ENCODE results near the gene KCTD5.
"Not testable (repeated sequence)": the region's sequence is repeated elsewhere in the genome, so short reads cannot be mapped to it uniquely, and the experiment has no call there.

Gene KCTD5

DNA sequence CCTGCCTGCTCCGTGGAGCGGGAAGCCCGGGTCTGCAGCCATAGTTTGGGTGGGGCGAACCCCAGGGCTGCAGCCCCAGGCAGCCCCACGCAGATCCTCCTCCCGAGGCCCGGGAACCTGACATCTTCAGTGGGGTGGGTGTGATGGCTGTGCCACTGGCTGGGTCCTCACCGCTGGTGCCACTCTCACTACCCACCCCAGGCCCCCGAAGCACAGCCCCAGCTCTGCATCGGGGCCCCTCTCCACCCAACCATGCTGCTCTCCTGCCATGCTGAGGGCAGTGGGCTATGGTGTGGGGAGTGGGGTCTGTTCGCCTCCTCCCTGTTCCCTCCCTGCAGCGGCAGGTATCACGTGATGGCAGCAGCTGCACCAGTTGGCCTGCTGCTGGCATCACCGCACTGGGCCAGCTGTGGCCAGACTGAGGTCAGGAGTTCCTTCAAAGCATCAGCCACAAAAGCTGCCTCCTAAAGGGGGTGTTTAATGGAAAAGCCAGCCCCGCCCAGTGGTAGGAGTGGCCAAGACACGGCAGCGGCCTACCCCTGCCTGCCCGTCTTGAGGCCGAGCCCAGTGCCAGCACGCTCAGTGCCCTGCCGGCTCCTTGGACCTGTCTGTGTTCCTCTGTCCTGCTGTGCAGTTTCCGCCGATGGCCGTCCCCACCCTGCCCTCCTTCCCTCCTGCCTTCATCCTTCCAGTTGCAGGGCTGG lies 10.8 kb downstream of the KCTD5 start:
- H2AFZ ChIP-seq (ENCODE audit: low read depth, low read length) = no peak overlapping the region
- H3K36me3 ChIP-seq (ENCODE audit: insufficient read depth, low read length) = peaks cover 15% of the 10 kb centered on the region
- no peaks in the 10 kb centered on the region for H3K9me3 ChIP-seq (ENCODE audit: low read length)
- H3K4me1 ChIP-seq (ENCODE audit: insufficient read depth, low read length) = peaks cover 17% of the 10 kb centered on the region
- H3K27me3 ChIP-seq (ENCODE audit: insufficient read depth, low read length) = no peaks in the 10 kb centered on the region
- H3K4me3 ChIP-seq (ENCODE audit: low read length) = no peak overlapping the region

DNA sequence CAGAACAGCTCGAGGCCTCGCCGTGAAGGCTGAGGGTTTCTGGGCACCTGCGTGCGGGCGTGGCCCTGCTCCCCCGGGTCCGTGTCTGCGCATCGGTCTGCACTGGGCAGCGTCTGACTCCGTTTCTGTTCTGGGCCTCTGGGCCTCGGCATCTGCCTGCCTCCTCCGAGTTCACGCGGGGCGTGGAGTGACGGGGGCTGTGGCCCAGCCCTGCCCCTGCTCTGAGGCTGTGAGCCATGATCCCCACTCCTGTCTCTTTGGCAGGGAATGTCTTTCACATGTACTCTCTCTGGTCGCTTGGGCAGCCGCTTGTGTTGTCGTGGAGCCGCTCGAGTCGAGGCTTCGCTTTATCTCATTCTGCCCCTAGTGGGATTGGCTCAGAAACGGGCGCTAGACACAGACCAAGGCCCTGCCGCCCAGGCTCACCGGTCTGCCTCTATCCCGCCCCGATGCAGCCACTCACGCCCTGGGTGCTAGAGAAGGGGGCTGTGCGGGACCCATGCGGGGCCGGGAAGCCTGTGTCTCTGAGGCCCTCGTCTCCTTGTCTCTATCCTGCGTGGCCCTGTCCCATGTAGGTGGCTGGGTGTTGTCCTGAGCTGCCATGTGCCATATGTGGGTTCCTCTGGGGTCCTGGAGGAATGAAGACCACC lies 14.4 kb downstream of the KCTD5 start:
- H3K27me3 ChIP-seq (ENCODE audit: insufficient read depth, low read length); H2AFZ ChIP-seq (ENCODE audit: low read depth, low read length): not testable (repeated sequence)
- H3K36me3 ChIP-seq (ENCODE audit: insufficient read depth, low read length) = peaks cover 25% of the 10 kb centered on the region

DNA sequence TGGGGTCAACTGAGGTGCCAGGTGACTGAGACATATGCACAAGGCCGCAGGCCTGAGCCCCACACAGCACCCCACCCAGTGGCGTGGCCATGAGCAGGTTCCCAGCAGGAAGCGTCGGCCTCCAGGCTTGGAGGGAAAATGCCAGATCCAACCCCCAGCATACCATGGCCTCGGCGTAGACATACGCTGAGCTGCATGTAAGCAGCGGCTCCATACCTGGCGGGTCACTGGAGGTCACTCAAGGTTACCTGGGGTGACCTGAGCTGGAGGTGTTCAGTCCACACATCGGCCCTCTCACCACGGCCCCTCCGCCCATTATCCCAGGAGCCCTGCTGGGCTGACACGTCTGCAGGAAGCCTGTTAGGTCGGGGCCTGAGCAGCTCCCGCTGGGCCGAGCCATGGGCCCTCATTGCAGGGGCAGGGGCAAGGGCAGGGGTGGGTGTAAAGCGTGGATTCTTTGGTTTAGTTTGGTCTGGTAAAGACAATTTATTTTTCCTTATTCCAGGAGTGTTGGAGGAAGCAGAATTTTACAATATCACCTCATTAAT lies 15.2 kb downstream of the KCTD5 start:
- Histone ChIP-seq H3K36me3 (ENCODE audit: insufficient read depth, low read length) (peaks cover 32% of the 10 kb centered on the region), H3K9me3 (ENCODE audit: low read length) (no peaks in the 10 kb centered on the region)

More for the DNA sequence above, 14.4 kb downstream of the KCTD5 start:
- not testable (repeated sequence) for H3K9me3 ChIP-seq (ENCODE audit: low read length); H3K4me3 ChIP-seq (ENCODE audit: low read length)
- peaks cover 15% of the 10 kb centered on the region for H3K4me1 ChIP-seq (ENCODE audit: insufficient read depth, low read length)

DNA sequence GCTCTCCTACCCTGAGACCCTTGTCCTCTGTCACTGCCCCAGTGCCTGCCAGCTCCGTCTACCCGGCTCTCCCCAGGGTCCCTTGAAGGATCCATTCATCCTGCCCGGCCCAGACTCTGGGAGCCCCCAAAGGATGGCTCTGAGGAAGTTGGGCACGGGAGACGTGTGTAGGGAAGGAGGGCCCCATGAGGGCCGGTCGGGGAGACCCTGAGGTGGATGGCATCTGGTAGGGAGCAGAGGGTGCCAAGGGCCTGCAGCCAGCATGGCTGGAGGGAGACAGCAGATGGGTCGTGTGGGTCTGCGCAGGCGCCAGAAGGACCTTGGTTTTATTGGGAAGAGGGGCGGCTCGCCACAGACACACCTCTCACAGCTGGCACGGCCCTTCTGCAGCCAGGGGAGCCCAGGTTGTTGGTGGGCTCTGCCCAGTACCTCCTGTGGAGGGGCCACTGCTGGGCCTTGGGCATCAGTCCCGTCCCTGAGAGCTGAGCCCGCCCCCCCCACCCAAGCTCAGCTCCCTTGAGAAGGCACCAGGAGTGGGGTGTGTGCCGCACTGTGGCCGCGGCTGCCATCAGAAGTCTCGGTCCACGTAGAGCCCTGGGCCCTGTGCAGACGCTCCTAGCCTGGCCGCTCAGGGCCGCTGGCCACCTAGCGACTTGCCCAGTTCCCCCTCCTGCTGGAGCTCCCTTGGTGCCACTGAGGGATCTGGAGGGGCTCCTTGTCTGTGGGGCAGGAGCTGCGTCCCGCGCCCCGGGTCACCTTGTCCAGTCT lies 16.0 kb downstream of the KCTD5 start:
- Histone ChIP-seq H3K27me3 (ENCODE audit: insufficient read depth, low read length) (no peaks in the 10 kb centered on the region), H3K36me3 (ENCODE audit: insufficient read depth, low read length) (peaks cover 39% of the 10 kb centered on the region), H3K4me1 (ENCODE audit: insufficient read depth, low read length) (peaks cover 2% of the 10 kb centered on the region), H3K4me3 (ENCODE audit: low read length) (no peak overlapping the region), H3K9me3 (ENCODE audit: low read length) (no peaks in the 10 kb centered on the region), H2AFZ (ENCODE audit: low read depth, low read length) (no peak overlapping the region)

More for the DNA sequence above, 15.2 kb downstream of the KCTD5 start:
- Histone ChIP-seq H3K4me3 (ENCODE audit: low read length) (no peak overlapping the region), H3K27me3 (ENCODE audit: insufficient read depth, low read length) (no peaks in the 10 kb centered on the region), H2AFZ (ENCODE audit: low read depth, low read length) (no peak overlapping the region), H3K4me1 (ENCODE audit: insufficient read depth, low read length) (peaks cover 8% of the 10 kb centered on the region)

DNA sequence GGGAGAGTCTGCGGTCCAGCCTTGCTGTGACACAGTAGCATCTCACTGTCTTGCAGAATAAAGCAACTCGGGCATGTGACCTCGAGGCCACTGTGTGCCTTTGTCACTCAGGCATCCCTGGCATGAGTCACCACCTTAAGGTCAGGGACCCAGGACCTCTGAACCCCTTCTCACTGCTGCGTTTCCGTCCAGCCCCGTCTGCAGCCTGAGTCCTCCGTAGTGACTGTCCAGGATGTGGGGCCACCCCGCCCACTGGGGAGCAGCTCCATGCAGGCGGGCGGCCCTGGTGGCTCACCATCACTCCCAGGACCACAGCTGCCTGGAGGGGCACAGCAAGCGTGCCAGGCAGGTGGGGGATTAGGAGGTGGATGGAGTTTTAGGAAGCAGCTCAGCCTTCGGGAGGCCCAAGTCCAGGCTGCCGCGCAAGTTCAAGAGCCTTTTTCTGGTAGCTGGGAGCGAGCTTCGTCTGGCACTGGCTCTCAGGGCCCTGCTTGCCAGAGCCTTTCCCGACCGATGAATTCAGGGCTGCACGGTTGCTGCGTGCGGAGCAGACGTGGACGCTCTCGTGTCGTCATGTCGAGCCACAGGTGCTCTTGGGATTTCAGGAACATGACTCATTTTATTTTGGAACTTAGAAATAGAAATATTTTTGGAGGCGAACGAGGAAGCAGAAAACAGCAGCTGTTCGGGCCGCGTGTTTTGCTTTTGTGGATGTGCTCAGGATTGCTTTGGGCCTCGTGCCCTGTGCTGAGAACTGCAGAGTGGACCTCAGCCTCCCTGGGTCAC lies 16.8 kb downstream of the KCTD5 start:
- Histone ChIP-seq H3K27me3 (ENCODE audit: insufficient read depth, low read length) (no peaks in the 10 kb centered on the region), H3K36me3 (ENCODE audit: insufficient read depth, low read length) (peaks cover 39% of the 10 kb centered on the region), H2AFZ (ENCODE audit: low read depth, low read length) (no peak overlapping the region), H3K4me3 (ENCODE audit: low read length) (no peak overlapping the region), H3K4me1 (ENCODE audit: insufficient read depth, low read length) (no peaks in the 10 kb centered on the region), H3K9me3 (ENCODE audit: low read length) (no peaks in the 10 kb centered on the region)

DNA sequence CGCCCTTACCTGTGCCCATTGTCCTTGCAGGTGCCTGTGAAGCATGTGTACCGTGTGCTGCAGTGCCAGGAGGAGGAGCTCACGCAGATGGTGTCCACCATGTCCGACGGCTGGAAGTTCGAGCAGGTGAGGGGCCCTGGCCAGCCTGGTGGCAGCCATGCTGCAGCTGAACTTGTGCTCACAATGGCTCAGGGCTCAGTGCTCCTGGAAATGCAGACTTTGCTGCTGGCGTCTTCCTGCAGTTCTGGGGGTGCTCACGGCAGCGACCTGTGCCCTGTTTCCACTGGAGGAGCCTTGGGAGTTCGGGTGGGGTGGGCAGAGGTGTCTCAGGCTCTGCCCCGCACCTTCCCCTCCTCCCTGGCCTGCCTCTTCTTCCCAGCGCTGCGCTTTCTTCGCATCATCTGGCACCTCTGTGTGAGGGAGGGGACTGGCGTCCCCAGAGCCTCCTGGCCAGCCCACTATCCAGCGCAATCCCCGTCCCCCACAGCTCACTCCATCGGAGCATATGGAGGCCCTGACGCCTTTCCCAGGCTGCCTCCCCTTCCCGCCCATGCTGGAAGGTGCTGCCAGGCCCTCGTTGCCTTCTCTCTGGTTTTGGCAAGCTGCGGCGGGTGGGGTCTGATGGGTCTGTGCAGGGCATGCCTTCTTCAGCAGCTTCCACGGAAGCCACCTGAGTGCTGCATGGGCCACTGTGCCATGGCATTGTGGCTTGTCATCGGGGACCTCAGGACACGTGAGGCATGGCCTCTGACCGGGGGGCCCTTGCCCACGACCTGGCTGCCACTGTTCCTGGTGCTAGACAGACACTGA lies 17.7 kb downstream of the KCTD5 start:
- Histone ChIP-seq H3K9me3 (ENCODE audit: low read length) (no peaks in the 10 kb centered on the region), H3K27me3 (ENCODE audit: insufficient read depth, low read length) (no peaks in the 10 kb centered on the region), H3K4me3 (ENCODE audit: low read length) (no peak overlapping the region), H3K36me3 (ENCODE audit: insufficient read depth, low read length) (peaks cover 43% of the 10 kb centered on the region), H3K4me1 (ENCODE audit: insufficient read depth, low read length) (no peaks in the 10 kb centered on the region), H2AFZ (ENCODE audit: low read depth, low read length) (no peak overlapping the region)

DNA sequence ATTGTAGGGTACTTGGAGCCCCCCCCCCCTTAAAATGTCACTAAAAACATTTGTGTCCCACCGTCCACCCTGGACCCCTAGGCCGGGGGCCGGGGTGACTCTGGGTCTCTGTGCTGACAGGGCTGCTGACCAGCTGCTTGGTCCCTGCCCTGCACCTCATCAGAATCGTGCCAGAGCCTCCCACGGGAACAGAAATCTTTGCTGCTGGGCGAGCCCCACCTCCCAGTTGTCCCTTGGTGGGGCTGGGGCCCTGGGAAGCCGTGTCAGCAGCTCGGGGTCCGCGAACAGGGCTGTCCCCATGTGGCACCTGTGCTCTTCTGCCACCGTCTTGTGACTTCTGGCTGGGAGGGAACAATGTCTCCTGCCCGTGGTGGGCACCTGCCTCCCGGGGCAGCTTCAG lies 18.5 kb downstream of the KCTD5 start:
- H3K27me3 ChIP-seq (ENCODE audit: insufficient read depth, low read length) = no peaks in the 10 kb centered on the region
- no peak overlapping the region for H2AFZ ChIP-seq (ENCODE audit: low read depth, low read length)
- H3K4me3 ChIP-seq (ENCODE audit: low read length) = no peak overlapping the region
- H3K4me1 ChIP-seq (ENCODE audit: insufficient read depth, low read length) = no peaks in the 10 kb centered on the region
- H3K9me3 ChIP-seq (ENCODE audit: low read length) = no peaks in the 10 kb centered on the region
- peaks cover 51% of the 10 kb centered on the region for H3K36me3 ChIP-seq (ENCODE audit: insufficient read depth, low read length)

DNA sequence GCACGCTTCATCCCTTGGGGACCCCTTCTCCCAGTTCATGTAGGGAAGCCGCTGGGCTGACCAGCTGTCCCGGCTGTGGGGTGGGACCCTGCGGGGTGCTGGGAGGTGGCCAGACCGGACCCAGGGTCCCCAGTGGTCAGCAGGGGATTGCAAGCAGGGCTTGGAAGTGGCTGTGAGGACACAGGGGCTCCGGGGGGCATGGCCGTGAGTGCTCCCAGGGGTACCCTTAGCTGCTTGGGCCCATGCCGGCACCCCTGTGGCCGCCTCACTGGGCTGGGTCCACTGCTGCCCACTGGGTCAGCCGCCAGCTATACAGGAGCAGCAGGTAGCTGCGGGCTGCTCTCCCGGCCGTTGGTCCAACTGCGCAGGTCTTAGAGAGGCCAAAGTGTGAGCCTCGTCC lies 18.9 kb downstream of the KCTD5 start:
- H3K9me3 ChIP-seq (ENCODE audit: low read length) = no peaks in the 10 kb centered on the region
- H2AFZ ChIP-seq (ENCODE audit: low read depth, low read length) = no peak overlapping the region
- H3K4me1 ChIP-seq (ENCODE audit: insufficient read depth, low read length) = no peaks in the 10 kb centered on the region
- no peak overlapping the region for H3K4me3 ChIP-seq (ENCODE audit: low read length)
- H3K36me3 ChIP-seq (ENCODE audit: insufficient read depth, low read length) = peaks cover 55% of the 10 kb centered on the region
- H3K27me3 ChIP-seq (ENCODE audit: insufficient read depth, low read length) = no peaks in the 10 kb centered on the region

DNA sequence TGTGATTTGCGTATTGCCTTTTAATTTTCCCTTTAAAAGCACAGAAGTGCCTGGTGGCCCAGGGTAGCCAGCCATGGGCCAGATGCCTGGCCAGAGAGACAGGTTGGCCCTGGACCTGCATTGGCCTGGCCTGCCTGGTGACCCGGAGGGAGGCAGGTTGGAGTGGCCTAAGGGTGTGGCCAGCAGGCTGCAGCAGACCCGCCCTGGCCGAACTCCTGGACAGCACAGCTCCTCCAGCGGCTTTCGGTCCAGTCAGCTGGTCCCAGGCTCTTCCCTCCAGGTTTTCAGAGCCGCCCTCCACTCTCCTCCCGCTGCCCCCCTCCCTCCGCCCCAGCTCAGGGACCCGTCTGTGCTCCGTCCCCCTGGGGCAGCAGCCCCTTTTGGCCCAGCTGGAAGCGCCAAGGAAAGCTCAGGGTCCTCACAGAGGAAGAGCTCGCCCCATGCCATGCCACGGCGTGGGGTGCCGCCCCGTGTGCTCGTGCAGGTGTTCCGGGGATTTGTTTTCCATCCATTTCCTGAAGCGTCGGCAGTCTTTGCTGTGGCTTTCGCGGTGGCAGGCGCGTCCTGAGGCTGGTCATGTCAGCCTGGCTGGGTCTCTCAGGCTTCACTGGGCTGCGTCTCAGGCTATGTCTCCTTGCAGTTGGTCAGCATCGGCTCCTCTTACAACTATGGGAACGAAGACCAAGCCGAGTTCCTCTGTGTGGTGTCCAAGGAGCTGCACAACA lies 19.6 kb downstream of the KCTD5 start:
- H3K36me3 ChIP-seq (ENCODE audit: insufficient read depth, low read length) = peaks cover 56% of the 10 kb centered on the region
- H3K4me3 ChIP-seq (ENCODE audit: low read length) = no peak overlapping the region
- no peaks in the 10 kb centered on the region for H3K27me3 ChIP-seq (ENCODE audit: insufficient read depth, low read length)
- H2AFZ ChIP-seq (ENCODE audit: low read depth, low read length) = no peak overlapping the region
- no peaks in the 10 kb centered on the region for H3K4me1 ChIP-seq (ENCODE audit: insufficient read depth, low read length)
- H3K9me3 ChIP-seq (ENCODE audit: low read length) = no peaks in the 10 kb centered on the region

DNA sequence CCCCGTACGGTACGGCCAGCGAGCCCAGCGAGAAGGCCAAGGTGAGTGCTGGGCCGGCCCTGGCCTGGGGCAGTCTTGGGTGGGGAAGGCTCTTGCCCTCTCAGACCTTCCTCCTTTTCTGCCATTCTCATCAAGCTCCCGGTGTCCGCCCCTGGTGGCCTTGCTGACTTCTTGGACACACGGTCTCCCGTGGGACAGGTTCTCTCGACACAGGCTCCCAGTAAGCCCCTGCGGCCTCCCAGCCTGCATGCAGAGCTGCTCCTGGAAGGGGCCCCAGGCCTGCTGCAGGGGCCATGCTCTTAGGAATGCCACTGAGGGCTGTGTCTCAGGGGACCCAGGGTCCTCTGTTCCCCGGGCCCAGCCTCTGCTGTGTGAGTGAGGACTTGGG lies 20.1 kb downstream of the KCTD5 start:
- Histone ChIP-seq H3K4me3 (ENCODE audit: low read length) (no peak overlapping the region), H3K4me1 (ENCODE audit: insufficient read depth, low read length) (no peaks in the 10 kb centered on the region), H2AFZ (ENCODE audit: low read depth, low read length) (no peak overlapping the region), H3K36me3 (ENCODE audit: insufficient read depth, low read length) (peaks cover 59% of the 10 kb centered on the region), H3K27me3 (ENCODE audit: insufficient read depth, low read length) (no peaks in the 10 kb centered on the region), H3K9me3 (ENCODE audit: low read length) (no peaks in the 10 kb centered on the region)

DNA sequence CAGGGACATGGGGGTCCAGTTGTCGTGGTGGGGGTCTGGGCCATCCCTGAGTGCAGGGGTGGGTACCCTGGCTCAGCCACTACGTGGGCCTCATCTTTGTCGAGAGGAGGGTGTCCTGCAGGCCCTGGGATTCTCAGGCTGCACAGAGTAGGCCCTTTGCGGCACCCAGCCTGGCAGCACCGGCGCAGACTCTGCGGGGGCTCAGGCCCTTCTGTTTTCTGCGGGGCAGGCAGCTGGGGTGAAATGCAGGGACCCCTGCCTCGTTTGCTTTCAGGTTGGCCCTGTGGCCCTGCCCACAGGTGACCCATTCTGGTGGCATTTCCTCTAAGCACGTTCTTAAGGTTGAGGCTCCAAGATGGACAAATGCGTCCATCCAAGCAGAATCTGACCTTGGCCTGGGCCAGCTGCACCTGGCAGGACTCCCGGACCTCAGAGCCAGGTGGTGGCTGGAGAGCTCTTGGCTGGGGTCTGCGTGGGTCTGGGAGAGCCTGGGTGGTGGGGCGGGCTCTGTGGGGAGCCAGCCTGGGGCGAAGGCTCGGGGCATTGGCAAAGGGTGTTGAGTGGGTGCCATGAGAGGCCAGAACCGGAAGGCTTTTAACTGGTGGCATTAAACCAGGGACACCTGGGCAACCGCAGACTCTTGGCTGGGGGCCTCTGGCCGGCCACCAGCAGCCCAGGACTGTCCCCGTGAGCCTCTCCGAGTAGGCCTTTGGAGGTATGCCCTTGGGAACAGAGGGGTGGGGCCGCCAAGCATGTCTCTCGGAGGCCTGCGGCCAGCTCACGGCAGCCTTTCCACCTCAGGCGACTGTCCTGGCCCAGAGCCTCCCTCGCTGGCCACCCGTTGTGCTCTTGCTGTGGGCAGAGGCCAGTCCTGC lies 20.8 kb downstream of the KCTD5 start:
- Histone ChIP-seq H2AFZ (ENCODE audit: low read depth, low read length) (no peak overlapping the region), H3K36me3 (ENCODE audit: insufficient read depth, low read length) (peaks cover 63% of the 10 kb centered on the region), H3K27me3 (ENCODE audit: insufficient read depth, low read length) (no peaks in the 10 kb centered on the region), H3K9me3 (ENCODE audit: low read length) (no peaks in the 10 kb centered on the region), H3K4me1 (ENCODE audit: insufficient read depth, low read length) (no peaks in the 10 kb centered on the region), H3K4me3 (ENCODE audit: low read length) (no peak overlapping the region)
